Activated naive CD4-positive, alpha-beta T cell treated with anti-CD3 and anti-CD28 coated beads, Interleukin-2, amount 10 ng/mL, durations not matched to agents 7 days and 5 days (primary cell): ENCODE results near the gene AMZ1.

ENCODE experiments used
- CTCF ChIA-PET: fragments of 350-600 bp; sonication (Branson Sonifier 250); formaldehyde crosslinking; loops from one replicate; lab custom pipeline; 2021; ENCODE audit warnings: antibody characterized with exemption; lab: Charles Lee
- DNase-seq: peaks from one replicate; pipeline ENCODE4 v3.0.0-alpha.2; 2020
- H3K27ac Mint-ChIP-seq: one replicate; pipeline ENCODE4 v1.8.0; 2021; ENCODE audit warnings: mild to moderate bottlenecking, moderate library complexity, mixed read lengths
- H3K27me3 Mint-ChIP-seq: one replicate; pipeline ENCODE4 v1.8.0; 2021; ENCODE audit warnings: mild to moderate bottlenecking, mixed read lengths
- H3K36me3 Mint-ChIP-seq: one replicate; pipeline ENCODE4 v1.8.0; 2021; ENCODE audit warnings: mixed read lengths
- H3K4me1 Mint-ChIP-seq: one replicate; pipeline ENCODE4 v1.8.0; 2021; ENCODE audit warnings: mixed read lengths
- H3K4me3 Mint-ChIP-seq: one replicate; pipeline ENCODE4 v1.8.0; 2021; ENCODE audit warnings: mild to moderate bottlenecking, moderate library complexity, mixed read lengths
- H3K9me3 Mint-ChIP-seq: one replicate; pipeline ENCODE4 v1.8.0; 2021; ENCODE audit warnings: mixed read lengths

The AMZ1 gene

GRCh38 chr7:2687881-2688318 is at the start of gene AMZ1:
Gene AMZ1, plus strand, starts transcription at chr7:2688202. Its CDS starts 12,250 bp downstream, at chr7:2700452.
- no peak for DNase-seq
- CTCF ChIA-PET, result interaction anchor here (0.8 to 1.4 kb wide), 2 partner anchors 11 to 22 kb away, joined by 3 to 4 read pairs; no protein-coding TSS in a partner anchor
- peaks cover 87% of the 10 kb centered on the region for H3K27me3 Mint-ChIP-seq
- H3K4me1 Mint-ChIP-seq, result peaks cover 11% of the 10 kb centered on the region
- no peaks in the 10 kb centered on the region for H3K9me3 Mint-ChIP-seq
- no peak within 1 kb of the TSS for H3K4me3 Mint-ChIP-seq
- no peak within 1 kb of the TSS for H3K27ac Mint-ChIP-seq
- no peaks in the 10 kb centered on the region for H3K36me3 Mint-ChIP-seq

DNA sequence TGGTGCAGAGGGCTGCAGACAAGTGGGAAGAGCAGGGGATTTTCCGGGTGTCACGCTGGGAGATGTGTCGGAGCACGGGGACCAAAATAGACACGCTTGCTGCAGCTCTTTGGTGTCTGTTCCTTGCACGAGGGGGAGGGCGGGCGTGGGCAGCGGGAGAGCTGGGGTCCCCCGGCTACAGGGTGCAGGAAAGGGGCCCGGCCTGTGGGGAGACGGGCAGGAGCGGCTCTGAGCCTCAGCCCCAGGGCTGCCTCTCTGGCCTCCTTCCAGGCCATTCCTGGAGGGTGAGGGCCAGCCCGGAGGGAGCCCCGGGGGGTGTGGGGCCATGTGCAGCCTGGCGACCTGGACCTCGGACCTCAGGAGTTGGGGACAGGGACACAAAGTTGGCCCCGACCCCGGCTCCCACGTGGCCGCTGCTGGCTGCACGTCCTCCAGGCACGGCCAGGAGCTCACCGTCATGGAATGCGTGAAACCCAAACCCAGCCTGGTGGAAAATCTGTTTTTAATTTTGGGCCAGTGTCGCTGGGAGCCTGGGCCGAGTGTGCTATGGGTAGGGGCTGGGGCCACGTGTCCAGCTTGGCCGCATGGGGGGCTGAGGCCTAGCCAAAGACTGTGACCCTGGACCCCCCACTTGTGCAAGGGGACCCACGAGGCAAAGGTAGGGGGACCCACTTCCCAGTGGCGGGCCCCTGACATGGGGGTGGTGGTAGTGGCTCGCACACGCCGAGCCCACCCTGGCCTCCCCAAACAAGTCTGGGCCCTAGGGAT is 49.6 kb upstream of the AMZ1 start:
- Mint-ChIP-seq H3K4me1 (peaks cover 7% of the 10 kb centered on the region), H3K27me3 (peaks cover 9% of the 10 kb centered on the region), H3K27ac (no peak overlapping the region), H3K4me3 (no peak overlapping the region), H3K9me3 (no peaks in the 10 kb centered on the region), H3K36me3 (no peaks in the 10 kb centered on the region)
- no peak for DNase-seq
- CTCF ChIA-PET, result no interaction called here

GRCh38 chr7:2639181-2639681 is 48.8 kb upstream of the AMZ1 start:
- DNase-seq, result no peak
- Mint-ChIP-seq H3K4me3 (no peak overlapping the region), H3K27me3 (peaks cover under 1% of the 10 kb centered on the region), H3K9me3 (no peaks in the 10 kb centered on the region), H3K4me1 (peaks cover under 1% of the 10 kb centered on the region), H3K36me3 (no peaks in the 10 kb centered on the region), H3K27ac (no peak overlapping the region)
- CTCF ChIA-PET, result no interaction called here

DNA sequence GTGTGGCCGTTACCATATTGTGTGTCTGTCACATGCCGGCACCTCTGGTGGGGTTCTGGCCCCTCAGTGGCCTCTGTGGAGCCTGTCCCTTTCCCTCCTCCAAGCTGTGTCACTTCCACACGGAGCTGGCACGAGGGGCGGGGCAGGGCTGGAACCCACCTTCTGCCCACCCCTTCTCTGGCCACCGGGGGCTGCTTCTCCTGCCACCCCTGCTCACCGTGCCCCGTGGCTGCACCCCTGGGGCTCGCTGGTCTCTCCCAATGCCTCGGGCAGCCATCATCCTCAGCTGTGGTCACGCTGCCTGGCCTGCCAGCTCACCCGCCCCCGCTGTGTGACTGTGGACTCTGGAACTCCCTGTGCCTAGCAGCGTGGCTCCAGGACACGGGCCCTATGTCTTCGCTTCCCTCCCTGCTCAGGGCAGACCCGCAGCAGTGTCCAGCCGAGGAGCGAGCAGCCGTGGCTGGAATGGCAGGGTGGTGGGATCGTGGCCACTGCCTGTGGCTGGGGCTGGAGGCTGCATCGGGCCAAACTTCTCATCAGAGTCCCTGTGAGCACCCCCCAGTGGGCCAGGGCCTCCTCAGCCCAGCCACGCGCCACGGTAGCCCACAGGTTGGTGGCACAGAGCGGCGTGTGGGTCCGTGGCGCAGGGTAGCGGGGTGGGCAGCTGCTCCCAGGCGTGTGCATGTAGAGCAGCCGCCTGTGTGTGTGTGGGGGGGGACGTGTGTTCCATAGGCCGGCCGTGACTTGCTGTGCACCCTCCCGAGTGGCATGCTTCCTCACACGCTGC is 48.1 kb upstream of the AMZ1 start:
- Mint-ChIP-seq H3K27me3 (no peaks in the 10 kb centered on the region), H3K4me3 (no peak overlapping the region), H3K27ac (no peak overlapping the region), H3K4me1 (peaks cover 7% of the 10 kb centered on the region), H3K9me3 (no peaks in the 10 kb centered on the region), H3K36me3 (no peaks in the 10 kb centered on the region)
- CTCF ChIA-PET, result no interaction called here
- no peak for DNase-seq

DNA sequence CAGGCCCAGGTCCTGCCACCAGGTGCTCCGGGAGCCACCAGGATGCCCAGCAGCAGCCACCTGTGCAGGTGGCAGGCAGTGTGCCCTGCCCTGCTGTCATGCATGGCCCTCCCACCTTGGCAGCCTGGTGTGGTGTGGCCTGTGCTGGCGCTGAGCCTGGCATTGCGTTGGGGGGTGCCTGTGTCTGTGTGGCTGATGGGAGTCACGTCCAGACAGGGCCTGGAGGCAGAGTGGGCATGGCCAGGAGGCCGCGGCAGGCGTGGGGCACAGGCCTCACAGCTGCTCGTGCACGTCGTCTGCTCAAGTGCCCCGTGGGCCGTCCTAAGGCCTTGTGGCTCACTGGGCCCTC is 47.5 kb upstream of the AMZ1 start:
- Mint-ChIP-seq H3K27ac (no peak overlapping the region), H3K4me3 (no peak overlapping the region), H3K9me3 (no peaks in the 10 kb centered on the region), H3K4me1 (peaks cover 12% of the 10 kb centered on the region), H3K27me3 (no peaks in the 10 kb centered on the region), H3K36me3 (no peaks in the 10 kb centered on the region)
- no peak for DNase-seq
- CTCF ChIA-PET, result no interaction called here

DNA sequence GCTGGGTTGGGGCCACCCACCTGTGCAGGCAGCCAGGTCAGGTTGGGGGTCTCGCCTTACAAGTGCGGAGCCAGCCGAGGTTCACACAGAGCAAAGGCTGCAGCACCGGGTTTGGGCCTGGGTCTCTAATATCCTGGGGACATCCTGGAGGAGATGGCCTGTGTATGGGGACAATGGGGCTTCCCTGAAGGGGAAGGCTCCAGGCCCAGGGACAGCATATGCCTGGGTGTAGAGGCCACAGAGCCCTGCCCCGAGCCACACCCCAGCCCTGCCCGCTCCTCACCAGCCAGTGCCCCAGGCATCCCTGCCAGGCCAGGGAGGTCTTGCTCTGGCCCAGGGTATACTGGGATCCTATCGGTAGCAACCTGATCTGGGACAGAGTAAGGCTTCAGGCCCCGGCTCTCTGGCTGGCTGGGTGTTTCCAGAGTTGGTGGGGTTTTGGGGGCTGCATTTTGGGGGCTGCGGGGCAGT is 47.1 kb upstream of the AMZ1 start:
- CTCF ChIA-PET, result no interaction called here
- Mint-ChIP-seq H3K27me3 (no peaks in the 10 kb centered on the region), H3K9me3 (no peaks in the 10 kb centered on the region), H3K4me1 (peaks cover 16% of the 10 kb centered on the region), H3K4me3 (no peak overlapping the region), H3K36me3 (no peaks in the 10 kb centered on the region), H3K27ac (no peak overlapping the region)
- DNase-seq, result no peak

- Mint-ChIP-seq H3K9me3 (no peaks in the 10 kb centered on the region), H3K36me3 (no peaks in the 10 kb centered on the region), H3K4me3 (no peak overlapping the region), H3K27me3 (no peaks in the 10 kb centered on the region), H3K4me1 (peaks cover 16% of the 10 kb centered on the region), H3K27ac (no peak overlapping the region)
- no peak for DNase-seq
- CTCF ChIA-PET, result no interaction called here
Measured at GRCh38 chr7:2641406-2642393, 46.3 kb upstream of the AMZ1 start.

DNA sequence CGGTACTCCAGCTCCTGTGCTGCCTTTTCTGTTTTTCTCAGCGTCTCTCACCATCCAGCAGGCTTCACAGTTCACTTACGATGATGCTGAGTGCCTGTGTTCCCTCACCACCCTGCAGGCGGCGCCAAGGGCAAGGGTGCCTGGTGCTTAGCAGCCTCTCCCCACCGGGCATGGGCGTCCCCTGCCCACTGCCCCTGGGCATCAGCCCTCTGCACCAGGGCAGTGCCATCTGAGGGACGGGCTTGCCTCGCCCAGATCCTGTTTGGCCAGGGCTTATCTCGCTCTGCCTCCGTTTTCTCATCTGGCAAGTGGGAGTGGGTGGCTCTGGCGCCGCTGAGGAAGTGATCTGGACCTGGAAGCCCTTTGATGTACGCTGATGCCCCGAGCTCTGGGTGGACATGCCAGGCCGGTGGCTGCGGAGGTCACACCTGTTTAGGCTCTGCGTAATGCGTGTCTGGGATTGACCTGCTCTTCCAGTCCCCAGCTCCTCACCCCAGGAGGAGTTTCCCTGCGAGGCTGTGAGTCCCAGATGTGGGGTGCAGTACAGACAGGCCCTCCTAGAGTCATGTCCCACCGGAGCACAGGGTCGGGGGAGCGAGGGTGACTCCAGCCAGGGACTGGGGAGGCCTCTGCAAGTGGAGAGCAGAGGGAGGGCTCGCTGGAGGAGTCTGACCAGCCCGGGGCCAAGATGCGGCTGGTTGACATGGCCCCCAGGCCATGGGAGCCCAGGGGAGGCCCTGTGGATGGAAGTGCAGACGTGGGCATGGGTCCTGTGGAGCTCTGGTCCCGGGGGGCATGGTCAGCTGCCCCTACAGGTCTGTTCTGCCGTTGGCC is 44.4 kb upstream of the AMZ1 start:
- H3K4me1 Mint-ChIP-seq, result peaks cover 16% of the 10 kb centered on the region
- H3K27ac Mint-ChIP-seq, result peak overlapping the region; percentile 60
- H3K27me3 Mint-ChIP-seq, result no peaks in the 10 kb centered on the region
- CTCF ChIA-PET, result interaction anchor here (0.8 to 3.0 kb wide), 2 partner anchors 37 to 66 kb away, joined by 3 to 13 read pairs; no protein-coding TSS in a partner anchor
- H3K9me3 Mint-ChIP-seq, result no peaks in the 10 kb centered on the region
- H3K36me3 Mint-ChIP-seq, result no peaks in the 10 kb centered on the region
- no peak for DNase-seq
- no peak overlapping the region for H3K4me3 Mint-ChIP-seq

- H3K4me3 Mint-ChIP-seq, result no peak overlapping the region
- peaks cover 16% of the 10 kb centered on the region for H3K4me1 Mint-ChIP-seq
Measured at GRCh38 chr7:2644220-2644561, 43.8 kb upstream of the AMZ1 start.

GRCh38 chr7:2644562-2645273 is 43.3 kb upstream of the AMZ1 start:
- peaks cover 16% of the 10 kb centered on the region for H3K4me1 Mint-ChIP-seq
- H3K36me3 Mint-ChIP-seq, result no peaks in the 10 kb centered on the region
- CTCF ChIA-PET, result interaction anchor here (0.8 to 3.0 kb wide), 3 partner anchors 36 to 164 kb away, joined by 3 to 13 read pairs (median 3); no protein-coding TSS in a partner anchor
- no peaks in the 10 kb centered on the region for H3K27me3 Mint-ChIP-seq
- peak overlapping the region; percentile 49 for H3K4me3 Mint-ChIP-seq
- DNase-seq, result no peak
- H3K9me3 Mint-ChIP-seq, result no peaks in the 10 kb centered on the region
- peak overlapping the region; percentile 66 for H3K27ac Mint-ChIP-seq

More at GRCh38 chr7:2644220-2644561, 43.8 kb upstream of the AMZ1 start:
- H3K36me3 Mint-ChIP-seq, result no peaks in the 10 kb centered on the region
- no peaks in the 10 kb centered on the region for H3K27me3 Mint-ChIP-seq
- H3K27ac Mint-ChIP-seq, result no peak overlapping the region
- DNase-seq, result no peak
- H3K9me3 Mint-ChIP-seq, result no peaks in the 10 kb centered on the region
- CTCF ChIA-PET, result interaction anchor here (0.8 to 3.0 kb wide), 3 partner anchors 37 to 164 kb away, joined by 3 to 13 read pairs (median 3); no protein-coding TSS in a partner anchor

DNA sequence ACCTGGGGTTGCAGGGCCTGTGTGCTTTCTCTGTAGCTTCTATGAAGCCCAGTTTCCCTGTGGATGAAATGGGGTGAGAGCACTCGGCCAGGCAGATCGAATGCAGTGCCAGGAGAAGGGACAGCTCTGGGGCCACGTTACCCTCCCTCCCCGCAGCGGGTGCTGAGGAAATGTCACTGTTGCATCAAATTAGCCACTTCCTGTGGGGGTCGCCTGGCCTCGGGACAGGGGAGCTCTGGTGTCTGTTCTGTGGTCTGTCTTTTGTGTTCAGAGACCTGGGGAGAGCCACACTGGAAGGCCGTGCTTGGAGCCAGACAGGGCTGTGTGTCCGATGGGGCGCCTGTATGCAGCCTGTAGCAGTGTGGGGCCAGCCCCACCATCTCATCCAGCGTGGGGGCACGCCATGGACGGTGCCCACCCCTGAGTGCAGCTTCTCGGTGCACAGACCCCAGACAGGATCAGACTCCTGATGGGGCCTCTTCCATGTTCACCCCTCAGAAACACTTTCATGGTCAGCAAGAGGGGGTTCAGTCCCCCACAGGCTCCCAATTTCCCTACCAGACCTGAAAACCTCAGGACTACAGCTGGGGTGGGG is 42.6 kb upstream of the AMZ1 start:
- DNase-seq, result peak; percentile 61
- CTCF ChIA-PET, result interaction anchor here (1.2 to 3.0 kb wide), 2 partner anchors 64 to 165 kb away, joined by 3 to 13 read pairs; no protein-coding TSS in a partner anchor
- no peaks in the 10 kb centered on the region for H3K27me3 Mint-ChIP-seq
- no peaks in the 10 kb centered on the region for H3K9me3 Mint-ChIP-seq
- peaks cover 16% of the 10 kb centered on the region for H3K4me1 Mint-ChIP-seq
- peak overlapping the region; percentile 23 for H3K4me3 Mint-ChIP-seq
- H3K27ac Mint-ChIP-seq, result peak overlapping the region; percentile 66
- no peaks in the 10 kb centered on the region for H3K36me3 Mint-ChIP-seq

DNA sequence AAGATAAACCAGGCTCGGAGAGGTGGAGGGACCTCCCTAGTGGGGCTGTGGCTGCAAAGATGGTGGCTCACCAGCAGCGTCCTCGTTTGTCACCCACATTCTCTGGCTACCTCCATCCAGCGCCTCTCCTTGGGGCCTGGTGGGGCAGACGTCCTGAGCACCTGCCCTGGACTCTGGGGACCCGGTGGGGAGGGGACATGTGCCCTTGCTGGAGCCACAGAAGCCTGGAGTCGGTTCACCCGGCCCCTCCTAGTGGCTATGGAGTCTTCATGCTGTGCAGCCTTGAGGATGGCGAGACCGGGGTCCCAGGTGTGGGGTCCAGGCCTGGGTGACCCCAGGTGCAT is 41.7 kb upstream of the AMZ1 start:
- CTCF ChIA-PET, result interaction anchor here (3.0 kb wide), 1 partner anchor 64 kb away, joined by 13 read pairs; no protein-coding TSS in a partner anchor
- Mint-ChIP-seq H3K27me3 (no peaks in the 10 kb centered on the region), H3K4me1 (peaks cover 16% of the 10 kb centered on the region), H3K36me3 (no peaks in the 10 kb centered on the region), H3K27ac (no peak overlapping the region), H3K9me3 (no peaks in the 10 kb centered on the region), H3K4me3 (no peak overlapping the region)
- DNase-seq, result no peak
